Liver (tissue), 9 donors: ENCODE measurements around the gene SMIM23. TPM values are rescaled to one million over a fixed set of nuclear protein-coding genes. Genes with fewer than 3 reads are reported as not detected.

Experiments used
- DNase-seq: peaks from one replicate; pipeline ENCODE4 v3.0.0-alpha.2; 2017; ENCODE audit warnings: low spot score
- H3K27ac ChIP-seq, 2 donors: one replicate each; pipeline ENCODE4 v1.7.0; 2013; ENCODE audit warnings: inconsistent platforms in 2 of 2, low read length in 2 of 2, control low read depth in 1 of 2, low read depth in 1 of 2, mild to moderate bottlenecking in 1 of 2
- H3K27me3 ChIP-seq, 4 donors: one replicate each; pipeline versions ENCODE4 v1.6.1 to v1.7.0; 2013; ENCODE audit warnings: low read length in 3 of 4, inconsistent platforms in 1 of 4, mild to moderate bottlenecking in 1 of 4, moderate library complexity in 1 of 4; ENCODE audit not compliant: control insufficient read depth in 4 of 4, insufficient read depth in 4 of 4
- H3K36me3 ChIP-seq, 4 donors: one replicate each; pipeline versions ENCODE4 v1.6.1 to v1.7.0; 2013; ENCODE audit warnings: low read length in 3 of 4, mild to moderate bottlenecking in 3 of 4, low read depth in 1 of 4, moderate library complexity in 1 of 4; ENCODE audit not compliant: control insufficient read depth in 4 of 4, insufficient read depth in 3 of 4
- H3K4me1 ChIP-seq, 4 donors: one replicate each; pipeline versions ENCODE4 v1.6.1 to v1.7.0; 2013; ENCODE audit warnings: low read length in 3 of 4, mild to moderate bottlenecking in 3 of 4, moderate library complexity in 1 of 4; ENCODE audit not compliant: control insufficient read depth in 4 of 4, insufficient read depth in 4 of 4
- H3K4me3 ChIP-seq, 3 donors: one replicate each; pipeline versions ENCODE4 v1.6.1 to v1.7.0; 2013; ENCODE audit warnings: low read length in 3 of 3, control low read depth in 1 of 3, low read depth in 1 of 3, mild to moderate bottlenecking in 1 of 3
- H3K9ac ChIP-seq, 2 donors: one replicate each; pipeline ENCODE4 v1.7.0; 2013; ENCODE audit warnings: low read length in 2 of 2, mild to moderate bottlenecking in 2 of 2, moderate library complexity in 2 of 2, control low read depth in 1 of 2, low read depth in 1 of 2
- H3K9me3 ChIP-seq, 4 donors: one replicate each; pipeline versions ENCODE4 v1.6.1 to v1.7.0; 2013; ENCODE audit warnings: low read length in 3 of 4; ENCODE audit not compliant: control insufficient read depth in 4 of 4
- ATF3 ChIP-seq: IDR thresholded peaks from 2 replicates; pipeline ENCODE4 v1.6.1; 2016; ENCODE audit warnings: antibody characterized with exemption
- CTCF ChIP-seq: fragments of 150-350 bp; IDR thresholded peaks from 2 replicates; pipeline ENCODE4 v1.5.1; 2017; ENCODE audit warnings: improper control_type of control experiment, low read depth, low read length; ENCODE audit not compliant: missing input control
- EGR1 ChIP-seq, 2 donors: IDR thresholded peaks; 2 replicates each; pipeline ENCODE4 v1.6.1; 2016 to 2018; ENCODE audit warnings: antibody characterized with exemption in 2 of 2, low read depth in 2 of 2
- FOXA1 ChIP-seq: IDR thresholded peaks from 2 replicates; pipeline ENCODE4 v1.6.1; 2016; ENCODE audit warnings: antibody characterized with exemption
- FOXA2 ChIP-seq: IDR thresholded peaks from 2 replicates; pipeline ENCODE4 v1.6.1; 2016; ENCODE audit warnings: antibody characterized with exemption
- GABPA ChIP-seq, 2 donors: IDR thresholded peaks in 1 of 2; conservative IDR thresholded peaks in 1 of 2; 2 replicates each; pipeline ENCODE4 v1.6.1; 2016; ENCODE audit warnings: antibody characterized with exemption in 2 of 2, mild to moderate bottlenecking in 1 of 2, moderate library complexity in 1 of 2
- HNF4A ChIP-seq, 2 donors: conservative IDR thresholded peaks; 2 replicates each; pipeline ENCODE4 v1.6.1; 2016; ENCODE audit warnings: antibody characterized with exemption in 2 of 2, mild to moderate bottlenecking in 2 of 2
- HNF4G ChIP-seq: IDR thresholded peaks from 2 replicates; pipeline ENCODE4 v1.6.1; 2016; ENCODE audit warnings: antibody characterized with exemption
- JUND ChIP-seq, 2 donors: IDR thresholded peaks; 2 replicates each; pipeline ENCODE4 v1.6.1; 2016; ENCODE audit warnings: antibody characterized with exemption in 2 of 2
- MAX ChIP-seq: IDR thresholded peaks from 2 replicates; pipeline ENCODE4 v1.6.1; 2016; ENCODE audit warnings: antibody characterized with exemption
- NR2F2 ChIP-seq: IDR thresholded peaks from 2 replicates; pipeline ENCODE4 v1.6.1; 2016; ENCODE audit warnings: antibody characterized with exemption
- RAD21 ChIP-seq, 2 donors: IDR thresholded peaks; 2 replicates each; pipeline ENCODE4 v1.6.1; 2016; ENCODE audit warnings: antibody characterized with exemption in 2 of 2, mild to moderate bottlenecking in 2 of 2
- REST ChIP-seq: IDR thresholded peaks from 2 replicates; pipeline ENCODE4 v1.6.1; 2016; ENCODE audit warnings: antibody characterized with exemption, mild to moderate bottlenecking
- RXRA ChIP-seq, 2 donors: IDR thresholded peaks; 2 replicates each; pipeline ENCODE4 v1.6.1; 2017 to 2018; ENCODE audit warnings: antibody characterized with exemption in 2 of 2, mild to moderate bottlenecking in 1 of 2
- SP1 ChIP-seq: IDR thresholded peaks from 2 replicates; pipeline ENCODE4 v1.6.1; 2018; ENCODE audit warnings: antibody characterized with exemption, mild to moderate bottlenecking
- TAF1 ChIP-seq: conservative IDR thresholded peaks from 2 replicates; pipeline ENCODE4 v1.6.1; 2016; ENCODE audit warnings: antibody characterized with exemption, mild to moderate bottlenecking
- YY1 ChIP-seq: IDR thresholded peaks from 2 replicates; pipeline ENCODE4 v1.6.1; 2016; ENCODE audit warnings: antibody characterized with exemption, mild to moderate bottlenecking
- ZBTB33 ChIP-seq: IDR thresholded peaks from 2 replicates; pipeline ENCODE4 v1.6.1; 2016; ENCODE audit warnings: antibody characterized with exemption
- WGBS: extraction: QIAGEN DNeasy Blood & Tissue Kit; methylation state at CpG from one replicate; pipeline ENCODE4 v1.1.7; 2013; 5-methylcytosine and 5-hydroxymethylcytosine counted together
- polyA plus RNA-seq, 2 donors: library from polyadenylated mRNA; stranded (reverse) in 1 of 2; unstranded in 1 of 2; fragments of 200-250 nt in 1 of 2; fragments of >200 nt in 1 of 2; fragmentation: Nextera tagmentation in 1 of 2; extraction: Ambion mirVana in 1 of 2; gene quantifications; one replicate each; pipeline versions ENCODE4 v1.2.1 to v1.2.3, GENCODE V29; 2013 to 2015
- total RNA-seq, 2 donors: library from RNA; depleted of rRNA; stranded (reverse); fragments of >200 nt; gene quantifications; one replicate each; pipeline ENCODE4 v1.2.3, GENCODE V29; 2014
- donor health status: healthy.
- donor health status: healthy.
- donor health status: healthy.
- donor health status: healthy.
- donor health status: healthy.

Gene SMIM23
- total and polyA plus RNA-seq, 4 donors = not detected

GRCh38 chr5:171776213-171776612, 9.4 kb upstream of the SMIM23 start:
- H3K4me1 ChIP-seq = no peaks in the 10 kb centered on the region
- H3K4me3 ChIP-seq = no peak overlapping the region
- no peak for TF ChIP-seq HNF4A (conservative IDR thresholded peaks at IDR 0.05)
- no peak for TF ChIP-seq ATF3
- no peak for TF ChIP-seq ZBTB33
- no peak for TF ChIP-seq GABPA (IDR thresholded peaks at IDR 0.05 in 1 of 2, conservative IDR thresholded peaks at IDR 0.05 in 1 of 2)
- no peak for TF ChIP-seq SP1
- no peak for TF ChIP-seq EGR1 (IDR thresholded peaks at IDR 0.05; ENCODE audit: low read depth in 2 of 2)
- TF ChIP-seq RAD21 (IDR thresholded peaks at IDR 0.05) = no peak
- no peak for TF ChIP-seq HNF4G
- TF ChIP-seq RXRA (IDR thresholded peaks at IDR 0.05) = no peak
- no peak for TF ChIP-seq FOXA1
- TF ChIP-seq REST = no peak
- TF ChIP-seq FOXA2 = no peak
- no peak for TF ChIP-seq MAX
- TF ChIP-seq NR2F2 = no peak
- no peak for TF ChIP-seq YY1
- no peak for TF ChIP-seq JUND (IDR thresholded peaks at IDR 0.05)
- TF ChIP-seq TAF1 = no peak
- no peaks in the 10 kb centered on the region for H3K27me3 ChIP-seq
- no peak overlapping the region for H3K27ac ChIP-seq
- 76% methylated on average over 12 of the region's 12 CpGs for WGBS
- H3K9ac ChIP-seq = no peak overlapping the region
- no peaks in the 10 kb centered on the region for H3K36me3 ChIP-seq
- no peak for DNase-seq
- H3K9me3 ChIP-seq = peaks cover 0 to 3% (median under 1%) of the 10 kb centered on the region in 4 donors

GRCh38 chr5:171776770-171777759, 8.6 kb upstream of the SMIM23 start:
- H3K27me3 ChIP-seq = no peaks in the 10 kb centered on the region
- H3K4me1 ChIP-seq = no peaks in the 10 kb centered on the region
- H3K27ac ChIP-seq = no peak overlapping the region
- H3K9ac ChIP-seq = no peak overlapping the region
- no peaks in the 10 kb centered on the region for H3K36me3 ChIP-seq
- 79% methylated on average over 19 of the region's 19 CpGs for WGBS
- DNase-seq = no peak
- peaks cover 0 to 3% (median under 1%) of the 10 kb centered on the region in 4 donors for H3K9me3 ChIP-seq
- no peak overlapping the region for H3K4me3 ChIP-seq
- TF ChIP-seq FOXA2 (no peak), ZBTB33 (no peak), CTCF (no peak), TAF1 (no peak), HNF4G (no peak), NR2F2 (no peak), RAD21 (IDR thresholded peaks at IDR 0.05) (no peak), GABPA (IDR thresholded peaks at IDR 0.05 in 1 of 2, conservative IDR thresholded peaks at IDR 0.05 in 1 of 2) (no peak), HNF4A (conservative IDR thresholded peaks at IDR 0.05) (no peak), ATF3 (no peak)
